Liver (tissue), 9 donors: ENCODE results near the gene SLC16A2. TPM values are rescaled to one million over a fixed set of nuclear protein-coding genes. Genes with fewer than 3 reads are reported as not detected.

Experiments
- DNase-seq: peaks from one replicate; pipeline ENCODE4 v3.0.0-alpha.2; 2017; ENCODE audit warnings: low spot score
- H3K27ac ChIP-seq, 2 donors: one replicate each; pipeline ENCODE4 v1.7.0; 2013; ENCODE audit warnings: inconsistent platforms in 2 of 2, low read length in 2 of 2, control low read depth in 1 of 2, low read depth in 1 of 2, mild to moderate bottlenecking in 1 of 2
- H3K27me3 ChIP-seq, 4 donors: one replicate each; pipeline versions ENCODE4 v1.6.1 to v1.7.0; 2013; ENCODE audit warnings: low read length in 3 of 4, inconsistent platforms in 1 of 4, mild to moderate bottlenecking in 1 of 4, moderate library complexity in 1 of 4; ENCODE audit not compliant: control insufficient read depth in 4 of 4, insufficient read depth in 4 of 4
- H3K36me3 ChIP-seq, 4 donors: one replicate each; pipeline versions ENCODE4 v1.6.1 to v1.7.0; 2013; ENCODE audit warnings: low read length in 3 of 4, mild to moderate bottlenecking in 3 of 4, low read depth in 1 of 4, moderate library complexity in 1 of 4; ENCODE audit not compliant: control insufficient read depth in 4 of 4, insufficient read depth in 3 of 4
- H3K4me1 ChIP-seq, 4 donors: one replicate each; pipeline versions ENCODE4 v1.6.1 to v1.7.0; 2013; ENCODE audit warnings: low read length in 3 of 4, mild to moderate bottlenecking in 3 of 4, moderate library complexity in 1 of 4; ENCODE audit not compliant: control insufficient read depth in 4 of 4, insufficient read depth in 4 of 4
- H3K4me3 ChIP-seq, 3 donors: one replicate each; pipeline versions ENCODE4 v1.6.1 to v1.7.0; 2013; ENCODE audit warnings: low read length in 3 of 3, control low read depth in 1 of 3, low read depth in 1 of 3, mild to moderate bottlenecking in 1 of 3
- H3K9ac ChIP-seq, 2 donors: one replicate each; pipeline ENCODE4 v1.7.0; 2013; ENCODE audit warnings: low read length in 2 of 2, mild to moderate bottlenecking in 2 of 2, moderate library complexity in 2 of 2, control low read depth in 1 of 2, low read depth in 1 of 2
- H3K9me3 ChIP-seq, 4 donors: one replicate each; pipeline versions ENCODE4 v1.6.1 to v1.7.0; 2013; ENCODE audit warnings: low read length in 3 of 4; ENCODE audit not compliant: control insufficient read depth in 4 of 4
- EGR1 ChIP-seq, 2 donors: IDR thresholded peaks; 2 replicates each; pipeline ENCODE4 v1.6.1; 2016 to 2018; ENCODE audit warnings: antibody characterized with exemption in 2 of 2, low read depth in 2 of 2
- FOXA1 ChIP-seq: IDR thresholded peaks from 2 replicates; pipeline ENCODE4 v1.6.1; 2016; ENCODE audit warnings: antibody characterized with exemption
- FOXA2 ChIP-seq: IDR thresholded peaks from 2 replicates; pipeline ENCODE4 v1.6.1; 2016; ENCODE audit warnings: antibody characterized with exemption
- GABPA ChIP-seq, 2 donors: IDR thresholded peaks in 1 of 2; conservative IDR thresholded peaks in 1 of 2; 2 replicates each; pipeline ENCODE4 v1.6.1; 2016; ENCODE audit warnings: antibody characterized with exemption in 2 of 2, mild to moderate bottlenecking in 1 of 2, moderate library complexity in 1 of 2
- HNF4A ChIP-seq, 2 donors: conservative IDR thresholded peaks; 2 replicates each; pipeline ENCODE4 v1.6.1; 2016; ENCODE audit warnings: antibody characterized with exemption in 2 of 2, mild to moderate bottlenecking in 2 of 2
- HNF4G ChIP-seq: IDR thresholded peaks from 2 replicates; pipeline ENCODE4 v1.6.1; 2016; ENCODE audit warnings: antibody characterized with exemption
- JUND ChIP-seq, 2 donors: IDR thresholded peaks; 2 replicates each; pipeline ENCODE4 v1.6.1; 2016; ENCODE audit warnings: antibody characterized with exemption in 2 of 2
- NR2F2 ChIP-seq: IDR thresholded peaks from 2 replicates; pipeline ENCODE4 v1.6.1; 2016; ENCODE audit warnings: antibody characterized with exemption
- RAD21 ChIP-seq, 2 donors: IDR thresholded peaks; 2 replicates each; pipeline ENCODE4 v1.6.1; 2016; ENCODE audit warnings: antibody characterized with exemption in 2 of 2, mild to moderate bottlenecking in 2 of 2
- RXRA ChIP-seq, 2 donors: IDR thresholded peaks; 2 replicates each; pipeline ENCODE4 v1.6.1; 2017 to 2018; ENCODE audit warnings: antibody characterized with exemption in 2 of 2, mild to moderate bottlenecking in 1 of 2
- SP1 ChIP-seq: IDR thresholded peaks from 2 replicates; pipeline ENCODE4 v1.6.1; 2018; ENCODE audit warnings: antibody characterized with exemption, mild to moderate bottlenecking
- TAF1 ChIP-seq: conservative IDR thresholded peaks from 2 replicates; pipeline ENCODE4 v1.6.1; 2016; ENCODE audit warnings: antibody characterized with exemption, mild to moderate bottlenecking
- YY1 ChIP-seq: IDR thresholded peaks from 2 replicates; pipeline ENCODE4 v1.6.1; 2016; ENCODE audit warnings: antibody characterized with exemption, mild to moderate bottlenecking
- WGBS: extraction: QIAGEN DNeasy Blood & Tissue Kit; methylation state at CpG from one replicate; pipeline ENCODE4 v1.1.7; 2013; 5-methylcytosine and 5-hydroxymethylcytosine counted together
- polyA plus RNA-seq, 2 donors: library from polyadenylated mRNA; stranded (reverse) in 1 of 2; unstranded in 1 of 2; fragments of 200-250 nt in 1 of 2; fragments of >200 nt in 1 of 2; fragmentation: Nextera tagmentation in 1 of 2; extraction: Ambion mirVana in 1 of 2; gene quantifications; one replicate each; pipeline versions ENCODE4 v1.2.1 to v1.2.3, GENCODE V29; 2013 to 2015
- total RNA-seq, 2 donors: library from RNA; depleted of rRNA; stranded (reverse); fragments of >200 nt; gene quantifications; one replicate each; pipeline ENCODE4 v1.2.3, GENCODE V29; 2014
- TF ChIP-seq, protein P1 (sequence below): IDR thresholded peaks from 2 replicates; pipeline ENCODE4 v1.6.1; 2016; ENCODE audit warnings: antibody characterized with exemption
- TF ChIP-seq, protein P2 (sequence below): IDR thresholded peaks from 2 replicates; pipeline ENCODE4 v1.6.1; 2016; ENCODE audit warnings: antibody characterized with exemption
- TF ChIP-seq, protein P3 (sequence below): IDR thresholded peaks from 2 replicates; pipeline ENCODE4 v1.6.1; 2016; ENCODE audit warnings: antibody characterized with exemption
- TF ChIP-seq, protein P4 (sequence below): IDR thresholded peaks from 2 replicates; pipeline ENCODE4 v1.6.1; 2016; ENCODE audit warnings: antibody characterized with exemption, mild to moderate bottlenecking
- TF ChIP-seq, protein P5 (sequence below): fragments of 150-350 bp; IDR thresholded peaks from 2 replicates; pipeline ENCODE4 v1.5.1; 2017; ENCODE audit warnings: improper control_type of control experiment, low read depth, low read length; ENCODE audit not compliant: missing input control
- donor health status: healthy.
- donor health status: healthy.
- donor health status: healthy.
- donor health status: healthy.
- donor health status: healthy.

SLC16A2 gene
- total and polyA plus RNA-seq, 4 donors = 10.0 to 32.7 (median 21.9) TPM

DNA sequence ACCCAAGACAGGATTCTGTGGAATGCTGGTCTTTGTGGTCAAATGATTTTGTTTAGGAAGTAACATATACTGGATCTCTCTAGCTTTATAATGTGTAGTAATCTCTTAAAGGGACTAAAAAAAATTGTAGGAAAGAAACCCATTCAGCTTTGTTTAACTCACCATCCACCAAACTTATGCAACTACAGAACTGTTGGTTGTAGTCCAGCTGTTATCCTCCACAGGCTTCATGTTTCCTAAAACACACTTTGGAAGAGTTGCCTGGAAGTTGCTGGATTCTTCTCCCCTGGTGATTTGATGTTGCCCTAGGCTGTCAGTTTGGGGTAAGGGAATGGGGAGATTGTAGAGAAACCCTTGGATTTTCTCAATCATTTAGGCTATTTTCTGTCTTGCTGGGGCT lies 103.8 kb downstream of the SLC16A2 start:
- no peak overlapping the region for H3K27ac ChIP-seq
- DNase-seq = no peak
- H3K4me3 ChIP-seq = no peak overlapping the region
- peaks cover 3 to 25% (median 15%) of the 10 kb centered on the region in 4 donors for H3K4me1 ChIP-seq
- no peaks in the 10 kb centered on the region for H3K9me3 ChIP-seq
- TF ChIP-seq FOXA2 = no peak
- TF ChIP-seq, protein P1, sequence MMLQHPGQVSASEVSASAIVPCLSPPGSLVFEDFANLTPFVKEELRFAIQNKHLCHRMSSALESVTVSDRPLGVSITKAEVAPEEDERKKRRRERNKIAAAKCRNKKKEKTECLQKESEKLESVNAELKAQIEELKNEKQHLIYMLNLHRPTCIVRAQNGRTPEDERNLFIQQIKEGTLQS = no peak
- no peak for TF ChIP-seq FOXA1
- TF ChIP-seq NR2F2 = no peak
- TF ChIP-seq, protein P2, sequence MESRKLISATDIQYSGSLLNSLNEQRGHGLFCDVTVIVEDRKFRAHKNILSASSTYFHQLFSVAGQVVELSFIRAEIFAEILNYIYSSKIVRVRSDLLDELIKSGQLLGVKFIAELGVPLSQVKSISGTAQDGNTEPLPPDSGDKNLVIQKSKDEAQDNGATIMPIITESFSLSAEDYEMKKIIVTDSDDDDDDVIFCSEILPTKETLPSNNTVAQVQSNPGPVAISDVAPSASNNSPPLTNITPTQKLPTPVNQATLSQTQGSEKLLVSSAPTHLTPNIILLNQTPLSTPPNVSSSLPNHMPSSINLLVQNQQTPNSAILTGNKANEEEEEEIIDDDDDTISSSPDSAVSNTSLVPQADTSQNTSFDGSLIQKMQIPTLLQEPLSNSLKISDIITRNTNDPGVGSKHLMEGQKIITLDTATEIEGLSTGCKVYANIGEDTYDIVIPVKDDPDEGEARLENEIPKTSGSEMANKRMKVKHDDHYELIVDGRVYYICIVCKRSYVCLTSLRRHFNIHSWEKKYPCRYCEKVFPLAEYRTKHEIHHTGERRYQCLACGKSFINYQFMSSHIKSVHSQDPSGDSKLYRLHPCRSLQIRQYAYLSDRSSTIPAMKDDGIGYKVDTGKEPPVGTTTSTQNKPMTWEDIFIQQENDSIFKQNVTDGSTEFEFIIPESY = no peak
- no peak for TF ChIP-seq RAD21 (IDR thresholded peaks at IDR 0.05)
- TF ChIP-seq HNF4A (conservative IDR thresholded peaks at IDR 0.05) = no peak
- TF ChIP-seq RXRA (IDR thresholded peaks at IDR 0.05) = no peak
- TF ChIP-seq, protein P3, sequence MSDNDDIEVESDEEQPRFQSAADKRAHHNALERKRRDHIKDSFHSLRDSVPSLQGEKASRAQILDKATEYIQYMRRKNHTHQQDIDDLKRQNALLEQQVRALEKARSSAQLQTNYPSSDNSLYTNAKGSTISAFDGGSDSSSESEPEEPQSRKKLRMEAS = no peak
- no peak for TF ChIP-seq TAF1
- no peak for TF ChIP-seq YY1
- no peak for TF ChIP-seq HNF4G
- no peaks in the 10 kb centered on the region for H3K27me3 ChIP-seq
- H3K36me3 ChIP-seq = peaks cover 0 to 5% (median 2%) of the 10 kb centered on the region in 4 donors
- H3K9ac ChIP-seq = no peak overlapping the region

DNA sequence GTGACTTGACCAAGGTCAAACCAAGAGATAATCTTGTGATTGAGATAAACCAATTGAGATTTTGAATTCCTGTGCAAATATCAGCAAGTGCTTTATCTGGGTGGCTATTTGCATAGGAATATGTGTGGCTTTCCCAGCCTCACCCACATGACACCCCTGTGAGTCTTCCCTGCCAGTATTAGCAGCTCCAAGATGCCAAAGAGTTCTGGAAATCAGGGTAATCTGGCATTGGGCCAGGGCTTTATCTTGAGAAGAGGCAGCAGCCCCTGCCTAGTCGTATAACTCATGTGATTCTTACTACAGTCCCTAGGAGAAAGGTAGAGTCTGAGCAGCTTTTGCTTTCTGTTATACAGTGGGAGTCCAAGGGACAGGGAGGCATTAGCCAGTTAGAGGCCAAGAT lies 105.5 kb downstream of the SLC16A2 start:
- Histone ChIP-seq H3K9ac (no peak overlapping the region), H3K27me3 (no peaks in the 10 kb centered on the region), H3K4me1 (peaks cover 3 to 25% (median 15%) of the 10 kb centered on the region in 4 donors), H3K9me3 (no peaks in the 10 kb centered on the region), H3K4me3 (no peak overlapping the region), H3K27ac (no peak overlapping the region), H3K36me3 (peaks cover 0 to 5% (median 2%) of the 10 kb centered on the region in 4 donors)
- TF ChIP-seq, protein P4, sequence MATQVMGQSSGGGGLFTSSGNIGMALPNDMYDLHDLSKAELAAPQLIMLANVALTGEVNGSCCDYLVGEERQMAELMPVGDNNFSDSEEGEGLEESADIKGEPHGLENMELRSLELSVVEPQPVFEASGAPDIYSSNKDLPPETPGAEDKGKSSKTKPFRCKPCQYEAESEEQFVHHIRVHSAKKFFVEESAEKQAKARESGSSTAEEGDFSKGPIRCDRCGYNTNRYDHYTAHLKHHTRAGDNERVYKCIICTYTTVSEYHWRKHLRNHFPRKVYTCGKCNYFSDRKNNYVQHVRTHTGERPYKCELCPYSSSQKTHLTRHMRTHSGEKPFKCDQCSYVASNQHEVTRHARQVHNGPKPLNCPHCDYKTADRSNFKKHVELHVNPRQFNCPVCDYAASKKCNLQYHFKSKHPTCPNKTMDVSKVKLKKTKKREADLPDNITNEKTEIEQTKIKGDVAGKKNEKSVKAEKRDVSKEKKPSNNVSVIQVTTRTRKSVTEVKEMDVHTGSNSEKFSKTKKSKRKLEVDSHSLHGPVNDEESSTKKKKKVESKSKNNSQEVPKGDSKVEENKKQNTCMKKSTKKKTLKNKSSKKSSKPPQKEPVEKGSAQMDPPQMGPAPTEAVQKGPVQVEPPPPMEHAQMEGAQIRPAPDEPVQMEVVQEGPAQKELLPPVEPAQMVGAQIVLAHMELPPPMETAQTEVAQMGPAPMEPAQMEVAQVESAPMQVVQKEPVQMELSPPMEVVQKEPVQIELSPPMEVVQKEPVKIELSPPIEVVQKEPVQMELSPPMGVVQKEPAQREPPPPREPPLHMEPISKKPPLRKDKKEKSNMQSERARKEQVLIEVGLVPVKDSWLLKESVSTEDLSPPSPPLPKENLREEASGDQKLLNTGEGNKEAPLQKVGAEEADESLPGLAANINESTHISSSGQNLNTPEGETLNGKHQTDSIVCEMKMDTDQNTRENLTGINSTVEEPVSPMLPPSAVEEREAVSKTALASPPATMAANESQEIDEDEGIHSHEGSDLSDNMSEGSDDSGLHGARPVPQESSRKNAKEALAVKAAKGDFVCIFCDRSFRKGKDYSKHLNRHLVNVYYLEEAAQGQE = no peak
- TF ChIP-seq HNF4A (conservative IDR thresholded peaks at IDR 0.05) (no peak), RAD21 (IDR thresholded peaks at IDR 0.05) (no peak), JUND (IDR thresholded peaks at IDR 0.05) (no peak), SP1 (no peak), FOXA1 (no peak), FOXA2 (no peak), RXRA (IDR thresholded peaks at IDR 0.05) (no peak), EGR1 (IDR thresholded peaks at IDR 0.05; ENCODE audit: low read depth in 2 of 2) (no peak), TAF1 (no peak), YY1 (no peak), HNF4G (no peak), GABPA (IDR thresholded peaks at IDR 0.05 in 1 of 2, conservative IDR thresholded peaks at IDR 0.05 in 1 of 2) (no peak)
- TF ChIP-seq, protein P2 = no peak
- TF ChIP-seq, protein P5, sequence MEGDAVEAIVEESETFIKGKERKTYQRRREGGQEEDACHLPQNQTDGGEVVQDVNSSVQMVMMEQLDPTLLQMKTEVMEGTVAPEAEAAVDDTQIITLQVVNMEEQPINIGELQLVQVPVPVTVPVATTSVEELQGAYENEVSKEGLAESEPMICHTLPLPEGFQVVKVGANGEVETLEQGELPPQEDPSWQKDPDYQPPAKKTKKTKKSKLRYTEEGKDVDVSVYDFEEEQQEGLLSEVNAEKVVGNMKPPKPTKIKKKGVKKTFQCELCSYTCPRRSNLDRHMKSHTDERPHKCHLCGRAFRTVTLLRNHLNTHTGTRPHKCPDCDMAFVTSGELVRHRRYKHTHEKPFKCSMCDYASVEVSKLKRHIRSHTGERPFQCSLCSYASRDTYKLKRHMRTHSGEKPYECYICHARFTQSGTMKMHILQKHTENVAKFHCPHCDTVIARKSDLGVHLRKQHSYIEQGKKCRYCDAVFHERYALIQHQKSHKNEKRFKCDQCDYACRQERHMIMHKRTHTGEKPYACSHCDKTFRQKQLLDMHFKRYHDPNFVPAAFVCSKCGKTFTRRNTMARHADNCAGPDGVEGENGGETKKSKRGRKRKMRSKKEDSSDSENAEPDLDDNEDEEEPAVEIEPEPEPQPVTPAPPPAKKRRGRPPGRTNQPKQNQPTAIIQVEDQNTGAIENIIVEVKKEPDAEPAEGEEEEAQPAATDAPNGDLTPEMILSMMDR = no peak
- TF ChIP-seq, protein P1 = no peak
- WGBS = 79% methylated on average over 1 of the region's 1 CpG
- no peak for DNase-seq
